WTC11 (cell line): Measurements from ENCODE around the gene TCEAL2. TPM values are rescaled to one million over a fixed set of nuclear protein-coding genes. Genes with fewer than 3 reads are reported as not detected.

Experiments
- ATAC-seq: fragments of 200-7000 bp; cut with Tn5 transposase; 2 replicates; pipeline ENCODE4 v1.10.0; 2021; ENCODE audit warnings: mild to moderate bottlenecking, moderate library complexity
- CTCF ChIA-PET: fragments of 300-600 bp; sonication (Branson Sonifier 250); formaldehyde crosslinking; loops from one replicate; lab custom pipeline; 2021; ENCODE audit warnings: antibody characterized with exemption; lab: Charles Lee
- POLR2A ChIA-PET: fragments of 350-600 bp; sonication (Branson Sonifier 250); formaldehyde crosslinking; loops from one replicate; lab custom pipeline; 2021; ENCODE audit warnings: antibody characterized with exemption; lab: Charles Lee
- DNase-seq: peaks from one replicate; pipeline ENCODE4 v3.0.0; 2021; ENCODE audit warnings: low spot score
- H3K27ac Mint-ChIP-seq: 2 replicates; pipeline ENCODE4 v1.8.0; 2021; ENCODE audit warnings: mixed read lengths
- H3K27me3 Mint-ChIP-seq: 2 replicates; pipeline ENCODE4 v1.8.0; 2021; ENCODE audit warnings: low read depth, mild to moderate bottlenecking, moderate library complexity, mixed read lengths
- H3K36me3 Mint-ChIP-seq: 2 replicates; pipeline ENCODE4 v1.8.0; 2021; ENCODE audit warnings: mixed read lengths
- H3K4me1 Mint-ChIP-seq: 2 replicates; pipeline ENCODE4 v1.8.0; 2022; ENCODE audit warnings: mixed read lengths
- H3K4me3 Mint-ChIP-seq: 2 replicates; pipeline ENCODE4 v1.8.0; 2021; ENCODE audit warnings: mild to moderate bottlenecking, moderate library complexity, mixed read lengths
- H3K9me3 Mint-ChIP-seq: 2 replicates; pipeline ENCODE4 v1.8.0; 2021; ENCODE audit warnings: mixed read lengths
- CREB1 ChIP-seq: sonication (generic); formaldehyde crosslinking; IDR thresholded peaks from 2 replicates; pipeline ENCODE4 v1.8.0; 2023; ENCODE audit warnings: mild to moderate bottlenecking, missing genetic modification reagents
- CREM ChIP-seq: sonication (generic); formaldehyde crosslinking; IDR thresholded peaks from 2 replicates; pipeline ENCODE4 v1.8.1; 2022; ENCODE audit warnings: mild to moderate bottlenecking, missing genetic modification reagents, moderate library complexity
- RELA ChIP-seq: sonication (generic); formaldehyde crosslinking; IDR thresholded peaks from 2 replicates; pipeline ENCODE4 v1.8.1; 2022; ENCODE audit warnings: missing genetic modification reagents, mild to moderate bottlenecking, borderline replicate concordance
- SP1 ChIP-seq: sonication (generic); formaldehyde crosslinking; conservative IDR thresholded peaks from 2 replicates; pipeline ENCODE4 v1.8.1; 2022; ENCODE audit warnings: missing genetic modification reagents
- ZNF263 ChIP-seq: sonication (generic); formaldehyde crosslinking; IDR thresholded peaks from 2 replicates; pipeline ENCODE4 v1.8.1; 2022; ENCODE audit warnings: low read depth, mild to moderate bottlenecking, moderate library complexity, missing genetic modification reagents
- ZNF423 ChIP-seq: fragments of 250-450 bp; sonication (Bioruptor Pico); IDR thresholded peaks from 2 replicates; pipeline ENCODE4 v2.1.2; 2022; ENCODE audit warnings: mild to moderate bottlenecking, moderate library complexity
- total RNA-seq: library from RNA; stranded (reverse); gene quantifications from 3 replicates; pipeline ENCODE4 v1.2.3, GENCODE V29; 2021
- TF ChIP-seq, protein P1 (sequence below): sonication (generic); formaldehyde crosslinking; conservative IDR thresholded peaks from 2 replicates; pipeline ENCODE4 v1.8.1; 2022; ENCODE audit warnings: mild to moderate bottlenecking, missing genetic modification reagents
- TF ChIP-seq, protein P2 (sequence below): sonication (generic); formaldehyde crosslinking; IDR thresholded peaks from 2 replicates; pipeline ENCODE4 v1.8.0; 2022; ENCODE audit warnings: mild to moderate bottlenecking, missing genetic modification reagents

TCEAL2 gene
- total RNA-seq, 1 experiment from 2014 or later = 12.5 TPM

DNA sequence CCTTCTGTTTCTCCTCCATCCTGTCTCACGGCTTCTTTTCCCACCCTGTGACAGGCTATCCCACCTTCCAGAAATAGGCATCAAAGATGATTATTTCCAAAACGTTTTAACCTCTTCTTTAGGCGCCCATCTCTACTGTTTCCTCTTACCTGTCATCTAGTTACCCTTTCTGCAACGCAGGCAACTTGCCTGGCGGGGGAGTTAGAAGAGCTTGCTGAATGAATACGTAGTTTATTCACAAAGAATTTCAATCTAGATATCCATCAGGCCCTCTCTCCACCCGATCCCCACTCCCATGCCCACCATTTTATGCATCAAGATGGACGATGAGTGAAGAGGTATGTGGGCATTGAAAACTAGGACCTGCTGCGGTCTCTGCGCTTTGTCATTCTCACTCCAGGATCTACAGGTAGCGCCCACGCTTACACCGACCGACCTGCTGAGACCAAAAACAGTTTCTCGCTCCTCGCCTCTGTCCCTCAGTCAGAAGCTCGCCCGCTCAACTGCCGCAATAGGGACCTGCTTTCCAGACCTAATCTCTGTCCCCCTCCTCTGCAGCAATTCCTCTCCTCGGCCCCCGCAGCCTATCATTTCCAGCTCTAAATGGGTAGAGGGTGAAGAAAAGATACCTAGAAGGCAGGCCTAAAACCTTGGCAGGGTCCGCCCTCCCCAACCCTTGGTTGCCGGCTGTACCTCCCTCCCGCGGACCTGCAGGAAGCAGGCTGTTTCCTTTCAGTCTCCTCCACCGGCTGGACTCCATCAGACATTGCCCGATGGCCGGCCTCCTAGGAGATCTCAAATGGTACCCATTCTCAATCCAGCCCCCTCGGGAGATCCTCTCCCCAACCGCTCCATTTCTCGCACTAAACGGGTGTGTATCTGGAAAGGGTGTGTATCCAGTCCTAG is 29.7 kb downstream of the TCEAL2 start:
- peaks cover 16% of the 10 kb centered on the region for H3K27me3 Mint-ChIP-seq
- TF ChIP-seq RELA (CRISPR knock-in tag) = no peak
- TF ChIP-seq, protein P1, sequence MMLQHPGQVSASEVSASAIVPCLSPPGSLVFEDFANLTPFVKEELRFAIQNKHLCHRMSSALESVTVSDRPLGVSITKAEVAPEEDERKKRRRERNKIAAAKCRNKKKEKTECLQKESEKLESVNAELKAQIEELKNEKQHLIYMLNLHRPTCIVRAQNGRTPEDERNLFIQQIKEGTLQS (CRISPR knock-in tag) = no peak
- ChIA-PET CTCF (interaction anchor here (0.6 to 1.8 kb wide), 6 partner anchors 10 to 732 kb away, joined by 3 to 7 read pairs (median 6); partner anchors contain the start of gene TCEAL2), POLR2A (interaction anchor here (1.1 kb wide), 1 partner anchor 223 kb away, joined by 4 read pairs; the partner anchor contains the start of gene ZMAT1)
- no peaks in the 10 kb centered on the region for H3K36me3 Mint-ChIP-seq
- peak overlapping the region; percentile 97 for H3K27ac Mint-ChIP-seq
- H3K4me1 Mint-ChIP-seq = peaks cover 9% of the 10 kb centered on the region
- H3K4me3 Mint-ChIP-seq = peak overlapping the region; percentile 98
- ATAC-seq (peak; percentile 19), DNase-seq (no peak)
- 0 out of 2 replicates have a peak, but pooled peaks cover under 1% of the 10 kb centered on the region for H3K9me3 Mint-ChIP-seq

DNA sequence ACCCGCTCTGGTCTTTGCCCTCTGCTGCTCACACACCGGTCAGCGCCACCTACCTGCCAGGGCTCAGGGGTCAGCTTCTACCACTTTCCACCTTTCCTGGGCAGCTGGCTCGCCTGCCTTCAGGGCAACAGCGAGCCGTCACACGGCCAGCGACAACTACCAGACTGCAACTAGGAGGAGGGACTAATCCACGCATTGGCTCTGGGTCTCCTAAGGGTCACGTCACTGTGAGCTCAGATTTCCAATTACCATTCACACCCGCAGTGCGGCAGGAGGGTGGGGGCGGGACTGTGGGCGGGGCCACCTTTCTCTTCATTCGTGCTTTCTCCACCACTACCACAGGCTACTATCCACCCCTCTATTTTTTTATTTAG is 30.3 kb downstream of the TCEAL2 start, which contains the start of gene BEX5:
Gene BEX5, minus strand, starts transcription at position 172 of the 374 bp plus-strand sequence. CDS start 1,712 bp downstream, outside the sequence.
- TF ChIP-seq CREB1 (CRISPR knock-in tag) (no peak), SP1 (CRISPR knock-in tag) (no peak), CREM (CRISPR knock-in tag) (no peak), ZNF423 (CRISPR knock-in tag) (no peak), ZNF263 (no peak)
- TF ChIP-seq, protein P2, sequence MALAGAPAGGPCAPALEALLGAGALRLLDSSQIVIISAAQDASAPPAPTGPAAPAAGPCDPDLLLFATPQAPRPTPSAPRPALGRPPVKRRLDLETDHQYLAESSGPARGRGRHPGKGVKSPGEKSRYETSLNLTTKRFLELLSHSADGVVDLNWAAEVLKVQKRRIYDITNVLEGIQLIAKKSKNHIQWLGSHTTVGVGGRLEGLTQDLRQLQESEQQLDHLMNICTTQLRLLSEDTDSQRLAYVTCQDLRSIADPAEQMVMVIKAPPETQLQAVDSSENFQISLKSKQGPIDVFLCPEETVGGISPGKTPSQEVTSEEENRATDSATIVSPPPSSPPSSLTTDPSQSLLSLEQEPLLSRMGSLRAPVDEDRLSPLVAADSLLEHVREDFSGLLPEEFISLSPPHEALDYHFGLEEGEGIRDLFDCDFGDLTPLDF (CRISPR knock-in tag) = no peak
- TF ChIP-seq, protein P1 (CRISPR knock-in tag) = no peak
- no peaks in the 10 kb centered on the region for H3K36me3 Mint-ChIP-seq
- ATAC-seq (peak; percentile 96), DNase-seq (peak; percentile 57)
- peak within 1 kb of the TSS; percentile 97 for H3K27ac Mint-ChIP-seq
- H3K4me1 Mint-ChIP-seq = peaks cover 9% of the 10 kb centered on the region
- H3K4me3 Mint-ChIP-seq = peak within 1 kb of the TSS; percentile 98
- 0 out of 2 replicates have a peak, but pooled peaks cover 3% of the 10 kb centered on the region for H3K9me3 Mint-ChIP-seq
- H3K27me3 Mint-ChIP-seq = peaks cover 16% of the 10 kb centered on the region
- ChIA-PET POLR2A (interaction anchor here (1.1 kb wide), 1 partner anchor 224 kb away, joined by 4 read pairs; the partner anchor contains the start of gene ZMAT1), CTCF (interaction anchor here (0.5 to 1.2 kb wide), 6 partner anchors 26 to 1347 kb away, joined by 3 to 7 read pairs (median 4); no protein-coding TSS in a partner anchor)

Other genes starting within 250 kb of the TCEAL2 start
- gene ZMAT1, start 193.7 kb upstream of the TCEAL2 start, total RNA-seq = 3.0 to 3.7 TPM (median 3.5 TPM) in 3 replicates
- gene TCEAL6, start 16.8 kb downstream of the TCEAL2 start, total RNA-seq = 0.62 to 1.1 TPM (median 0.81 TPM) in 3 replicates
- 7.4 to 11.0 TPM (median 8.9 TPM) in 3 replicates for gene BEX5, start 30.3 kb downstream of the TCEAL2 start, total RNA-seq
- gene TCP11X1, start 89.6 kb downstream of the TCEAL2 start, total RNA-seq = 0.13 to 0.14 TPM in 2 of 3 replicates, not detected in the other
- gene NXF2, start 121.5 kb downstream of the TCEAL2 start, total RNA-seq = 0.11 TPM in 2 of 3 replicates, not detected in the other